GOT3 (cell line): Measurements from ENCODE around the gene GDF10.

Experiments used
- DNase-seq: peaks from one replicate; lab custom pipeline; 2025; ENCODE audit warnings: mixed read lengths; lab: John Stamatoyannopoulos, UW

GDF10 gene

GRCh38 chr10:47299611-47300428 lies at the start of gene GDF10:
TSS of gene GDF10 (plus strand) at chr10:47300197. CDS start at chr10:47300652, 455 bp downstream.
- no peak for DNase-seq

GRCh38 chr10:47252093-47252780 lies 47.8 kb upstream of the GDF10 start:
- no peak for DNase-seq

- no peak for DNase-seq
Observed at GRCh38 chr10:47253030-47253637, 46.9 kb upstream of the GDF10 start.

GRCh38 chr10:47253651-47254375 lies 46.2 kb upstream of the GDF10 start:
- DNase-seq, result no peak

GRCh38 chr10:47254611-47255010 lies 45.4 kb upstream of the GDF10 start:
- DNase-seq, result no peak

- no peak for DNase-seq
Observed at GRCh38 chr10:47255033-47255813, 44.8 kb upstream of the GDF10 start.

- no peak for DNase-seq
Observed at GRCh38 chr10:47255866-47256265, 44.1 kb upstream of the GDF10 start.

- DNase-seq, result no peak
Observed at GRCh38 chr10:47256751-47257336, 43.2 kb upstream of the GDF10 start.

GRCh38 chr10:47257396-47258120 lies 42.4 kb upstream of the GDF10 start:
- no peak for DNase-seq

- DNase-seq, result no peak
Observed at GRCh38 chr10:47258921-47259320, 41.1 kb upstream of the GDF10 start.

- no peak for DNase-seq
Observed at GRCh38 chr10:47259466-47259865, 40.5 kb upstream of the GDF10 start.

GRCh38 chr10:47260505-47261111 lies 39.4 kb upstream of the GDF10 start:
- DNase-seq, result no peak

- no peak for DNase-seq
Observed at GRCh38 chr10:47261121-47261520, 38.9 kb upstream of the GDF10 start.

GRCh38 chr10:47261556-47261955 lies 38.4 kb upstream of the GDF10 start:
- DNase-seq, result no peak

- no peak for DNase-seq
Observed at GRCh38 chr10:47262606-47263533, 37.1 kb upstream of the GDF10 start.

- no peak for DNase-seq
Observed at GRCh38 chr10:47264797-47265281, 35.2 kb upstream of the GDF10 start.

- DNase-seq, result no peak
Observed at GRCh38 chr10:47266602-47267001, 33.4 kb upstream of the GDF10 start.

- DNase-seq, result no peak
Observed at GRCh38 chr10:47268696-47269095, 31.3 kb upstream of the GDF10 start.

GRCh38 chr10:47269294-47269693 lies 30.7 kb upstream of the GDF10 start:
- no peak for DNase-seq
